HG02943 (cell line): ENCODE measurements around the gene SMPD1.
"Not testable (repeated sequence)": the region's sequence is repeated elsewhere in the genome, so short reads cannot be mapped to it uniquely, and the experiment has no call there.

ENCODE experiments used
- ATAC-seq: cut with Tn5 transposase; IDR thresholded peaks from one replicate; pipeline ENCODE4 v1.9.1; 2021; ENCODE audit warnings: mild to moderate bottlenecking, low read depth, moderate library complexity; ENCODE audit not compliant: unreplicated experiment

SMPD1 gene

GRCh38 chr11:6387811-6388599 is 2.3 kb upstream of the SMPD1 start:
- no peak for ATAC-seq

GRCh38 chr11:6388748-6389147 is 1.5 kb upstream of the SMPD1 start:
- no peak for ATAC-seq

GRCh38 chr11:6390718-6391469 is 620 bp downstream of the SMPD1 start:
- ATAC-seq, result no peak

GRCh38 chr11:6391537-6392134 is 1.4 kb downstream of the SMPD1 start:
- ATAC-seq, result no peak

GRCh38 chr11:6392251-6392650 is 2.0 kb downstream of the SMPD1 start:
- not testable (repeated sequence) for ATAC-seq

- no peak for ATAC-seq
Observed at GRCh38 chr11:6393989-6394670, 3.9 kb downstream of the SMPD1 start.

GRCh38 chr11:6395470-6396060 is 5.3 kb downstream of the SMPD1 start:
- ATAC-seq, result no peak

GRCh38 chr11:6397156-6397555 is 6.9 kb downstream of the SMPD1 start:
- no peak for ATAC-seq

- ATAC-seq, result no peak
Observed at GRCh38 chr11:6397636-6398035, 7.4 kb downstream of the SMPD1 start.

GRCh38 chr11:6400431-6401345 is 10.4 kb downstream of the SMPD1 start:
- no peak for ATAC-seq

GRCh38 chr11:6401464-6401863 is 11.2 kb downstream of the SMPD1 start:
- no peak for ATAC-seq

- peak; percentile 37 for ATAC-seq
Observed at GRCh38 chr11:6402061-6402470, 11.8 kb downstream of the SMPD1 start.

GRCh38 chr11:6402561-6402981 is 12.3 kb downstream of the SMPD1 start:
- ATAC-seq, result peak; percentile 93

GRCh38 chr11:6403539-6403938 is 13.3 kb downstream of the SMPD1 start:
- ATAC-seq, result no peak

GRCh38 chr11:6404342-6405051 is 14.2 kb downstream of the SMPD1 start:
- ATAC-seq, result no peak

GRCh38 chr11:6405052-6405667 is 14.9 kb downstream of the SMPD1 start:
- ATAC-seq, result no peak

- no peak for ATAC-seq
Observed at GRCh38 chr11:6405846-6406245, 15.6 kb downstream of the SMPD1 start.

- ATAC-seq, result no peak
Observed at GRCh38 chr11:6406370-6406769, 16.1 kb downstream of the SMPD1 start.
